ENCODE measurements around the gene TBX4.

GRCh38 chr17:61478026-61478789 lies 26.0 kb downstream of the TBX4 start:
- no peak for TF ChIP-seq CTCF (conservative IDR thresholded peaks at IDR 0.05; ENCODE audit: low read length)
- TF ChIP-seq EZH2phosphoT487 (IDR thresholded peaks at IDR 0.05; ENCODE audit: borderline replicate concordance) = no peak
